Measurements from ENCODE around the gene TMEM87B. TPM values are rescaled to one million over a fixed set of nuclear protein-coding genes. Genes with fewer than 3 reads are reported as not detected.

Gene TMEM87B
- total RNA-seq, 1 experiment from 2014 or later = 41.6 TPM

- DNase-seq (ENCODE audit: low spot score) = no peak
These were observed 111.9 kb downstream of the TMEM87B start for GRCh38 chr2:112166806-112167499.

- DNase-seq (ENCODE audit: low spot score) = no peak
These were observed 113.5 kb downstream of the TMEM87B start for GRCh38 chr2:112168422-112169124.

Other genes with a start within 250 kb of the TMEM87B start
- gene ANAPC1, start 171.1 kb upstream of the TMEM87B start, total RNA-seq (2014; rRNA removed; shearing (Covaris generic)) = 60.8 and 97.1 TPM in 2 replicates
- 0.10 and 0.62 TPM in 2 replicates for gene MERTK, start 156.7 kb upstream of the TMEM87B start, total RNA-seq (2014; rRNA removed; shearing (Covaris generic))
- 1.5 and 2.9 TPM in 2 replicates for gene FBLN7, start 83.1 kb downstream of the TMEM87B start, total RNA-seq (2014; rRNA removed; shearing (Covaris generic))
- 9.0 and 10.5 TPM in 2 replicates for gene ZC3H8, start 199.8 kb downstream of the TMEM87B start, total RNA-seq (2014; rRNA removed; shearing (Covaris generic))
- gene ZC3H6, start 220.3 kb downstream of the TMEM87B start, total RNA-seq (2014; rRNA removed; shearing (Covaris generic)) = 8.4 and 9.3 TPM in 2 replicates